WTC11 (cell line): ENCODE measurements around the gene MMP24OS. TPM values are rescaled to one million over a fixed set of nuclear protein-coding genes. Genes with fewer than 3 reads are reported as not detected.
A peak's percentile ranks its signal among the peaks of the same experiment; 100 is the strongest.

Experiments used
- ATAC-seq: fragments of 200-7000 bp; cut with Tn5 transposase; 2 replicates; pipeline ENCODE4 v1.10.0; 2021; ENCODE audit warnings: mild to moderate bottlenecking, moderate library complexity
- CTCF ChIA-PET: fragments of 300-600 bp; sonication (Branson Sonifier 250); formaldehyde crosslinking; loops from one replicate; lab custom pipeline; 2021; ENCODE audit warnings: antibody characterized with exemption; lab: Charles Lee
- POLR2A ChIA-PET: fragments of 350-600 bp; sonication (Branson Sonifier 250); formaldehyde crosslinking; loops from one replicate; lab custom pipeline; 2021; ENCODE audit warnings: antibody characterized with exemption; lab: Charles Lee
- DNase-seq: peaks from one replicate; pipeline ENCODE4 v3.0.0; 2021; ENCODE audit warnings: low spot score
- H3K27ac Mint-ChIP-seq: 2 replicates; pipeline ENCODE4 v1.8.0; 2021; ENCODE audit warnings: mixed read lengths
- H3K27me3 Mint-ChIP-seq: 2 replicates; pipeline ENCODE4 v1.8.0; 2021; ENCODE audit warnings: low read depth, mild to moderate bottlenecking, moderate library complexity, mixed read lengths
- H3K36me3 Mint-ChIP-seq: 2 replicates; pipeline ENCODE4 v1.8.0; 2021; ENCODE audit warnings: mixed read lengths
- H3K4me1 Mint-ChIP-seq: 2 replicates; pipeline ENCODE4 v1.8.0; 2022; ENCODE audit warnings: mixed read lengths
- H3K4me3 Mint-ChIP-seq: 2 replicates; pipeline ENCODE4 v1.8.0; 2021; ENCODE audit warnings: mild to moderate bottlenecking, moderate library complexity, mixed read lengths
- H3K9me3 Mint-ChIP-seq: 2 replicates; pipeline ENCODE4 v1.8.0; 2021; ENCODE audit warnings: mixed read lengths
- AR ChIP-seq: fragments of 250-450 bp; sonication (Bioruptor Pico); IDR thresholded peaks from 2 replicates; pipeline ENCODE4 v1.9.0; 2021; ENCODE audit warnings: mild to moderate bottlenecking
- E2F1 ChIP-seq: sonication (generic); formaldehyde crosslinking; IDR thresholded peaks from 2 replicates; pipeline ENCODE4 v1.8.0; 2022; ENCODE audit warnings: mild to moderate bottlenecking, missing genetic modification reagents
- FOXK1 ChIP-seq: sonication (generic); formaldehyde crosslinking; IDR thresholded peaks from 2 replicates; pipeline ENCODE4 v1.8.0; 2022; ENCODE audit warnings: mild to moderate bottlenecking, moderate library complexity, missing genetic modification reagents
- MAX ChIP-seq: sonication (generic); formaldehyde crosslinking; IDR thresholded peaks from 2 replicates; pipeline ENCODE4 v1.8.0; 2022; ENCODE audit warnings: mild to moderate bottlenecking, missing genetic modification reagents
- NR1H2 ChIP-seq: sonication (generic); formaldehyde crosslinking; IDR thresholded peaks from 2 replicates; pipeline ENCODE4 v1.9.0; 2021; ENCODE audit warnings: mild to moderate bottlenecking, moderate library complexity, missing genetic modification reagents
- RORB ChIP-seq: fragments of 250-450 bp; sonication (Bioruptor Pico); IDR thresholded peaks from 2 replicates; pipeline ENCODE4 v1.9.0; 2021; ENCODE audit warnings: mild to moderate bottlenecking
- ZBTB21 ChIP-seq: sonication (generic); formaldehyde crosslinking; IDR thresholded peaks from 2 replicates; pipeline ENCODE4 v1.8.1; 2023; ENCODE audit warnings: mild to moderate bottlenecking, missing genetic modification reagents, borderline replicate concordance
- ZNF232 ChIP-seq: sonication (generic); formaldehyde crosslinking; IDR thresholded peaks from 2 replicates; pipeline ENCODE4 v1.8.0; 2022; ENCODE audit warnings: mild to moderate bottlenecking, missing genetic modification reagents
- ZNF396 ChIP-seq: fragments of 250-450 bp; sonication (Bioruptor Pico); IDR thresholded peaks from 2 replicates; pipeline ENCODE4 v1.8.0; 2021; ENCODE audit warnings: mild to moderate bottlenecking, moderate library complexity, borderline replicate concordance
- total RNA-seq: library from RNA; stranded (reverse); gene quantifications from 3 replicates; pipeline ENCODE4 v1.2.3, GENCODE V29; 2021
- TF ChIP-seq, protein P1 (sequence below): sonication (generic); formaldehyde crosslinking; IDR thresholded peaks from 2 replicates; pipeline ENCODE4 v1.8.1; 2022; ENCODE audit warnings: low read depth, missing genetic modification reagents, borderline replicate concordance
- TF ChIP-seq, protein P2 (sequence below): sonication (generic); formaldehyde crosslinking; IDR thresholded peaks from 2 replicates; pipeline ENCODE4 v1.8.0; 2023; ENCODE audit warnings: missing genetic modification reagents, mild to moderate bottlenecking, borderline replicate concordance

Gene MMP24OS
- total RNA-seq, 1 experiment from 2014 or later: 50.6 TPM

GRCh38 chr20:35275741-35276251 is 2.1 kb downstream of the MMP24OS start:
- ATAC-seq (no peak), DNase-seq (no peak)
- Mint-ChIP-seq H3K4me3 (peak overlapping the region; percentile 96; the same call in 1 of the 2 replicates), H3K36me3 (peaks cover 23% of the 10 kb centered on the region), H3K27ac (0 out of 2 replicates have a peak overlapping the region, but pooled peaks have one; percentile 60), H3K9me3 (no peaks in the 10 kb centered on the region), H3K4me1 (peaks cover 28% of the 10 kb centered on the region), H3K27me3 (no peaks in the 10 kb centered on the region)
- ChIA-PET CTCF (interaction anchor here (1.3 to 2.4 kb wide), 2 partner anchors 28 to 130 kb away, joined by 6 to 27 read pairs; partner anchors contain the start of gene EDEM2), POLR2A (interaction anchor here (0.7 to 1.3 kb wide), 3 partner anchors 9 to 179 kb away, joined by 4 read pairs; partner anchors contain the start of gene EIF6)
- TF ChIP-seq E2F1 (CRISPR knock-in tag): no peak
- no peak for TF ChIP-seq ZBTB21
- TF ChIP-seq FOXK1 (CRISPR knock-in tag): no peak
- no peak for TF ChIP-seq ZNF232 (CRISPR knock-in tag)
- TF ChIP-seq, protein P1, sequence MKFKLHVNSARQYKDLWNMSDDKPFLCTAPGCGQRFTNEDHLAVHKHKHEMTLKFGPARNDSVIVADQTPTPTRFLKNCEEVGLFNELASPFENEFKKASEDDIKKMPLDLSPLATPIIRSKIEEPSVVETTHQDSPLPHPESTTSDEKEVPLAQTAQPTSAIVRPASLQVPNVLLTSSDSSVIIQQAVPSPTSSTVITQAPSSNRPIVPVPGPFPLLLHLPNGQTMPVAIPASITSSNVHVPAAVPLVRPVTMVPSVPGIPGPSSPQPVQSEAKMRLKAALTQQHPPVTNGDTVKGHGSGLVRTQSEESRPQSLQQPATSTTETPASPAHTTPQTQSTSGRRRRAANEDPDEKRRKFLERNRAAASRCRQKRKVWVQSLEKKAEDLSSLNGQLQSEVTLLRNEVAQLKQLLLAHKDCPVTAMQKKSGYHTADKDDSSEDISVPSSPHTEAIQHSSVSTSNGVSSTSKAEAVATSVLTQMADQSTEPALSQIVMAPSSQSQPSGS: no peak
- no peak for TF ChIP-seq RORB (CRISPR knock-in tag)
- TF ChIP-seq NR1H2 (CRISPR knock-in tag): no peak

DNA sequence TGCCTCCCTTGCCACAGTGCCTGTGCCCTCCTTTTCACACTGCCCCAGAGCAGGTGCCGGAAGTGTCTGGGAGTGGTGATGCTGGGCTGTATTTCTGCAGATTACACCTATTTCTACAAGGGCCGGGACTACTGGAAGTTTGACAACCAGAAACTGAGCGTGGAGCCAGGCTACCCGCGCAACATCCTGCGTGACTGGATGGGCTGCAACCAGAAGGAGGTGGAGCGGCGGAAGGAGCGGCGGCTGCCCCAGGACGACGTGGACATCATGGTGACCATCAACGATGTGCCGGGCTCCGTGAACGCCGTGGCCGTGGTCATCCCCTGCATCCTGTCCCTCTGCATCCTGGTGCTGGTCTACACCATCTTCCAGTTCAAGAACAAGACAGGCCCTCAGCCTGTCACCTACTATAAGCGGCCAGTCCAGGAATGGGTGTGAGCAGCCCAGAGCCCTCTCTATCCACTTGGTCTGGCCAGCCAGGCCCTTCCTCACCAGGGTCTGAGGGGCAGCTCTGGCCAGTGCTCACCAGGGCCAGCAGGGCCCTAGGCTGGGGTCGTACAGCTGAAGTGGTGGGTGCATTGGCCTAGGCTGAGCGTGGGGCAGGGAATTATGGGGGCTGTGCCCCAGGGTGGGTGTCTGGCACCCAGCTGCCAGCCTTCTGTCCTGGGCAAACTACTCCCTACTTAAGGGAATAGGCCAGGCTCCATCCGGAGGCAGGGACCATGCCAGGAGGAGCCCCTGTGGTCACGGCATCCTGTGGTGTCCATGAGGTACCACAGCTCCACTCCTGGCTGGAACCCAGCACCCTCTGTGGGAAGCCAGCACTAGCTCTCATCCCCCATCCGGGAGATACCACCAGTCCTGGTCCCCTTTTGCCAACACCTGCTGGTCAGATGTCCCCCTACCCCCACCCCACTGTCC is 3.5 kb downstream of the MMP24OS start:
- TF ChIP-seq, protein P2, sequence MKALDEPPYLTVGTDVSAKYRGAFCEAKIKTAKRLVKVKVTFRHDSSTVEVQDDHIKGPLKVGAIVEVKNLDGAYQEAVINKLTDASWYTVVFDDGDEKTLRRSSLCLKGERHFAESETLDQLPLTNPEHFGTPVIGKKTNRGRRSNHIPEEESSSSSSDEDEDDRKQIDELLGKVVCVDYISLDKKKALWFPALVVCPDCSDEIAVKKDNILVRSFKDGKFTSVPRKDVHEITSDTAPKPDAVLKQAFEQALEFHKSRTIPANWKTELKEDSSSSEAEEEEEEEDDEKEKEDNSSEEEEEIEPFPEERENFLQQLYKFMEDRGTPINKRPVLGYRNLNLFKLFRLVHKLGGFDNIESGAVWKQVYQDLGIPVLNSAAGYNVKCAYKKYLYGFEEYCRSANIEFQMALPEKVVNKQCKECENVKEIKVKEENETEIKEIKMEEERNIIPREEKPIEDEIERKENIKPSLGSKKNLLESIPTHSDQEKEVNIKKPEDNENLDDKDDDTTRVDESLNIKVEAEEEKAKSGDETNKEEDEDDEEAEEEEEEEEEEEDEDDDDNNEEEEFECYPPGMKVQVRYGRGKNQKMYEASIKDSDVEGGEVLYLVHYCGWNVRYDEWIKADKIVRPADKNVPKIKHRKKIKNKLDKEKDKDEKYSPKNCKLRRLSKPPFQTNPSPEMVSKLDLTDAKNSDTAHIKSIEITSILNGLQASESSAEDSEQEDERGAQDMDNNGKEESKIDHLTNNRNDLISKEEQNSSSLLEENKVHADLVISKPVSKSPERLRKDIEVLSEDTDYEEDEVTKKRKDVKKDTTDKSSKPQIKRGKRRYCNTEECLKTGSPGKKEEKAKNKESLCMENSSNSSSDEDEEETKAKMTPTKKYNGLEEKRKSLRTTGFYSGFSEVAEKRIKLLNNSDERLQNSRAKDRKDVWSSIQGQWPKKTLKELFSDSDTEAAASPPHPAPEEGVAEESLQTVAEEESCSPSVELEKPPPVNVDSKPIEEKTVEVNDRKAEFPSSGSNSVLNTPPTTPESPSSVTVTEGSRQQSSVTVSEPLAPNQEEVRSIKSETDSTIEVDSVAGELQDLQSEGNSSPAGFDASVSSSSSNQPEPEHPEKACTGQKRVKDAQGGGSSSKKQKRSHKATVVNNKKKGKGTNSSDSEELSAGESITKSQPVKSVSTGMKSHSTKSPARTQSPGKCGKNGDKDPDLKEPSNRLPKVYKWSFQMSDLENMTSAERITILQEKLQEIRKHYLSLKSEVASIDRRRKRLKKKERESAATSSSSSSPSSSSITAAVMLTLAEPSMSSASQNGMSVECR (CRISPR knock-in tag): no peak
- TF ChIP-seq MAX (CRISPR knock-in tag) (no peak), ZNF396 (CRISPR knock-in tag) (no peak), AR (CRISPR knock-in tag) (no peak)
- CTCF ChIA-PET: interaction anchor here (1.3 to 2.2 kb wide), 3 partner anchors 30 to 178 kb away, joined by 6 to 21 read pairs (median 14); no protein-coding TSS in a partner anchor
- DNase-seq: no peak
- ATAC-seq: no peak
- Mint-ChIP-seq H3K9me3 (no peaks in the 10 kb centered on the region), H3K36me3 (peaks cover 13% of the 10 kb centered on the region), H3K27ac (peak overlapping the region; percentile 41; the same call in 1 of the 2 replicates), H3K4me3 (no peak overlapping the region), H3K4me1 (peaks cover 32% of the 10 kb centered on the region), H3K27me3 (no peaks in the 10 kb centered on the region)
- POLR2A ChIA-PET: interaction anchor here (0.5 to 1.3 kb wide), 4 partner anchors 8 to 397 kb away, joined by 3 to 4 read pairs (median 4); no protein-coding TSS in a partner anchor
